IPS-18a (cell line): ENCODE measurements around the gene PHF19.

ENCODE experiments used
- H3K27ac ChIP-seq: one replicate; pipeline ENCODE4 v1.5.1; 2013; ENCODE audit warnings: low read length
- H3K27me3 ChIP-seq: one replicate; pipeline ENCODE4 v1.6.1; 2013; ENCODE audit warnings: mild to moderate bottlenecking, low read length; ENCODE audit not compliant: control insufficient read depth, insufficient read depth
- H3K36me3 ChIP-seq: one replicate; pipeline ENCODE4 v1.6.1; 2013; ENCODE audit warnings: low read depth, low read length; ENCODE audit not compliant: control insufficient read depth
- H3K4me1 ChIP-seq: one replicate; pipeline ENCODE4 v1.6.1; 2013; ENCODE audit warnings: low read depth, low read length; ENCODE audit not compliant: control insufficient read depth
- H3K4me3 ChIP-seq: one replicate; pipeline ENCODE4 v1.5.1; 2013; ENCODE audit warnings: low read length
- H3K9ac ChIP-seq: one replicate; pipeline ENCODE4 v1.6.1; 2013; ENCODE audit warnings: mild to moderate bottlenecking, low read length, moderate library complexity
- H3K9me3 ChIP-seq: one replicate; pipeline ENCODE4 v1.6.1; 2013; ENCODE audit warnings: low read depth, low read length; ENCODE audit not compliant: control insufficient read depth

The PHF19 gene

DNA sequence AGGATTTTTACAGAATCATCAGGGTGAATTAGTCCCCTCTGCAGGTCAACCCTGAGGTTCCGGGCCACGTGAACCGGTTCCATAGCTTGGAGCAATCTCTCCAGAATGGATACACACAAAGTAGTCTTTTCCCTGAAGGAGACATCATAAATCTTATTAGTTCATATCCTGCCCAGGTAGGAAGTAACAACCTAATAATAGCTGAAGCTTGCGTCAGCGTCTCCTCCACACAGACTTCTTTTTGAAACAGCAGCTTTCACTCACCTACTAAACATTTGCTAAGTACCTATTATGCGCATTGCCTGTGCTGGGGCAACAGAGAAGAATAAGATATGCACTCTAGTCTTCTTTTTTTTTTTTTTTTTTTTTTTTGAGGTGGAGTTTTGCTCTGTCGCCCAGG, 43.7 kb downstream of the PHF19 start:
- H3K27me3 ChIP-seq, result no peaks in the 10 kb centered on the region
- H3K9ac ChIP-seq, result no peak overlapping the region
- H3K27ac ChIP-seq, result no peak overlapping the region
- H3K4me3 ChIP-seq, result no peak overlapping the region
- H3K36me3 ChIP-seq, result peaks cover 47% of the 10 kb centered on the region
- no peaks in the 10 kb centered on the region for H3K9me3 ChIP-seq
- no peaks in the 10 kb centered on the region for H3K4me1 ChIP-seq

DNA sequence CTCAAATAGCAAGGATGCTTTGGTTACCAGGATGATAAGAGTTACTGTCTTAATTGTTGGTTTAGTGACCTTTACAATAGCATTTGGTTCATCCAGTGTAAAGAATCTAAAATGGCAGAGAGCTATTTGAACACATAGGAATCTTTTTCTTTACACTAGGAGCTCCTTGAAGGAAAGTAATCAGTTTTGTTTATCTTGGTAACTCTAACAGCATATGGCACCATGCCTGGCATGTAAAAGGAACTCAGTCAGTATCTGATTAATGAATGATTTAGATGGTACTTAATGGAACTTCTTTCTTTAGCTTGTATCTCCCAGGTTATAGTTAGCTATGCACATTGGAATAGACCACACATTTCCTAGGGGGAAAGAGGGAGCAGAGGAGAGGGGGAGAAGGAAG, 44.2 kb downstream of the PHF19 start:
- H3K27ac ChIP-seq, result no peak overlapping the region
- H3K4me3 ChIP-seq, result no peak overlapping the region
- no peaks in the 10 kb centered on the region for H3K27me3 ChIP-seq
- H3K9ac ChIP-seq, result no peak overlapping the region
- no peaks in the 10 kb centered on the region for H3K4me1 ChIP-seq
- H3K36me3 ChIP-seq, result peaks cover 47% of the 10 kb centered on the region
- H3K9me3 ChIP-seq, result no peaks in the 10 kb centered on the region

DNA sequence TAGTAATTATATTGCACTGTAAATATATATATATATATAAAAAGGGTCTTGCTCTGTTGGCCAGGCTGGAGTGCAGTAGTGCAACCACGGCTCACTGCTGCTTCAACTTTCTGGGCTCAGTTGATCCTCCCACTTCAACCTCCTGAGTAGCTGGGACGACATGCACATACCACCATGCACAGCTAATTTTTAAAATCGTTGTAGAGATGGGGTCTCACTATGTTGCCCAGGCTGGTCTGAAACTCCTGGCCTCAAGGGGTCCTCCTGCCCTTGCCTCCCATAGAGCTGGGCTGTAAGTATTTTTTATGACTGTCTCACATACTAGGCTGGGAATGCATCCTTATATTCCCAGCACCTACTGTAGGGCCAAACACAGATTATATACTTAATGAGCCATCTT, 46.1 kb downstream of the PHF19 start:
- Histone ChIP-seq H3K27me3 (no peaks in the 10 kb centered on the region), H3K27ac (no peak overlapping the region), H3K36me3 (peaks cover 62% of the 10 kb centered on the region), H3K9ac (no peak overlapping the region), H3K9me3 (no peaks in the 10 kb centered on the region), H3K4me1 (no peaks in the 10 kb centered on the region), H3K4me3 (no peak overlapping the region)

DNA sequence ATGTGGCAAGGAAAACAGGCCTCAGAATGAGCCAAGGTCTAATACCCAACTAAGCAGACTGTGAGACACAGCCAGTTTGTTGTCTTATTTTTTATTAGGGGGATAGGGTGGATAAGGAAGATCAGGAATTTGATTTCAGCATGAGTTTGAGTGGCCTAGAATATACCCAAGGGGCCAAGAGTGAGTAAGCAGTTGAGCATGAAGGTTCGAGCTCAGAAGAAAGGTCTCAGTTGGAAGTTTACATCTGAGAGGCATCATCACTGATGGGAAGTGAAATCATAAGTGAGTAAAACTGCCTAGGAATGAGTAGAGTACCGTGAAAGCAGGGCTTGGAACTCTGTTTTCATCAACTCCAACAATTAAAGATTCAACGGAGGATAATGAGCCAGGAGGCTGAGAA, 46.8 kb downstream of the PHF19 start:
- no peak overlapping the region for H3K27ac ChIP-seq
- peaks cover 61% of the 10 kb centered on the region for H3K36me3 ChIP-seq

DNA sequence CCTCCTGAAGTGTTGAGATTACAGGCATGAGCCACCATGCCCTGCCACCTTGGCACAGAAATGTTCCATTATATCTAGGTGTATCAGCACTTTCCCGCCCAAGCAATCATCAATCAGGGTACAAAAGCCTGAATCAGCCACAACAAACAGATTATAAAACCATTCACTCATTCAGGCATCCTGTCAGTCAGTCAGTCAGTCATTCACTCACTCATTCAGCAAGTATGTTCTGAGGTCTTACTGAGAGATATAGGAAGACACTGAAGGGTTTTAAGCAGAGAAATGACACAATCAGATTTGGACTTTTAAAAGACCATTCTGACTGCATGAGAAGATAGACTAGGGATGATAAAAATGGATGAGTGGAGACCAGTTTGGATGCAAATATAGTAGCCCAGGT, 47.3 kb downstream of the PHF19 start:
- H3K4me1 ChIP-seq, result no peaks in the 10 kb centered on the region
- peaks cover 57% of the 10 kb centered on the region for H3K36me3 ChIP-seq
- no peak overlapping the region for H3K4me3 ChIP-seq
- no peak overlapping the region for H3K9ac ChIP-seq
- no peaks in the 10 kb centered on the region for H3K27me3 ChIP-seq
- no peaks in the 10 kb centered on the region for H3K9me3 ChIP-seq
- H3K27ac ChIP-seq, result no peak overlapping the region

More for the DNA sequence above, 46.8 kb downstream of the PHF19 start:
- Histone ChIP-seq H3K27me3 (no peaks in the 10 kb centered on the region), H3K4me1 (no peaks in the 10 kb centered on the region), H3K4me3 (no peak overlapping the region), H3K9ac (no peak overlapping the region), H3K9me3 (no peaks in the 10 kb centered on the region)

DNA sequence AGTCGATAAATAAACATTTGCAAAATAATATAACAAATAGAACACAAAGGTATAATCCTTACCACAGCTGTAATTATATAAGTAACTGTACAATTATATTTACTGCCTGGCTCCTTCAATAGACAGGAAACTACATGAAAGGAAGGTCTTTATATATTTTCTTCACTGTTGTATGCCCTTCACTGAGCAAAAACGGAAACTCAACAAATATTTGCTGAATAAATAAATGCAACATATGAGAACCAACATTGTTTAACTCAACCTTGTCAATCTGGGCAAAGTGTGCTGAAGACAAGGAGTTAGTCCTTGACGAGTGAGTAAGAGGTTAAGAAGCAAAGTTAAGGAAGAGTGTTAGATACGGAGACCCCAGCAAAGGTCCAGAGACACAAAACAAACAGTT, 56.9 kb downstream of the PHF19 start:
- H3K27me3 ChIP-seq, result no peaks in the 10 kb centered on the region
- H3K27ac ChIP-seq, result no peak overlapping the region
- H3K4me3 ChIP-seq, result no peak overlapping the region
- no peaks in the 10 kb centered on the region for H3K9me3 ChIP-seq
- H3K36me3 ChIP-seq, result peaks cover 65% of the 10 kb centered on the region
- H3K4me1 ChIP-seq, result no peaks in the 10 kb centered on the region
- H3K9ac ChIP-seq, result no peak overlapping the region

DNA sequence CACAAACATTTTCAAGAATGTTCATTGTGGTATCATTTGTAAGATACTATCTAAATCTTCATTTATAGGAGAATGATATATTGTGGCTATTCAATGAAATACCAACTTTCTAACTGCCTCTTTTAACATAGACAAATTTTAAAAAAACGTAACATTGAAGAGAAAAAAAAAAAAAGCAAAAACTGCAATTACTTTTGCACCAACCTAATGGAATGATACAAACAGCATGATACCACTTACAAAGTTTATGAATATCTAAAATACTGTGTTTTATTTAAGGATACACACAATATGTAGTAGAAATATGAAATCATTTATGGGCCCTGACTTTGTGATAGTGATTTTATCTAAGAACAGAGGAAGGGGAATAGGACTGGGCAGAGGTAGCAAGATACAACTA, 58.4 kb downstream of the PHF19 start:
- Histone ChIP-seq H3K27me3 (no peaks in the 10 kb centered on the region), H3K4me3 (no peak overlapping the region), H3K27ac (no peak overlapping the region), H3K4me1 (no peaks in the 10 kb centered on the region), H3K9ac (no peak overlapping the region), H3K36me3 (peaks cover 57% of the 10 kb centered on the region), H3K9me3 (no peaks in the 10 kb centered on the region)

DNA sequence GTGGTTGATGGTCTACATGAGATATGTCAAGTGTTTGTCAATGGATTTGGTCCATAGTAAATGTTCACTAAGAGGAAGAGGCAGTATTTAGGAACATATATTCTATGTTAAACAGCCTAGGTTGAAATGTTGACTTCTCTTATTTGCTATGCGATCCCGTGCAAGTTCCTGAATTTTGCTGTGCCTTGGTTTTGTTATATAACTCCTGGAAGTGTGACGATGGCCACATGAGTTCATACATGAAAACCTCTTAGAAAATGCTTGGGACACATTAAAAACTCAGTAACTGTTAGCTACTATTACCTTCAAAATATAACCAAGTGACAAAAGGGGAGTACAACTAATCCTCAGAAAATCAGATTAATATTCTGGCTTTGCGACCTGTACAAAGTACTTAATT, 61.9 kb downstream of the PHF19 start:
- H3K36me3 ChIP-seq, result peaks cover 37% of the 10 kb centered on the region
- no peak overlapping the region for H3K4me3 ChIP-seq
- H3K9ac ChIP-seq, result no peak overlapping the region
- H3K27ac ChIP-seq, result no peak overlapping the region
- H3K27me3 ChIP-seq, result no peaks in the 10 kb centered on the region
- no peaks in the 10 kb centered on the region for H3K4me1 ChIP-seq
- no peaks in the 10 kb centered on the region for H3K9me3 ChIP-seq

DNA sequence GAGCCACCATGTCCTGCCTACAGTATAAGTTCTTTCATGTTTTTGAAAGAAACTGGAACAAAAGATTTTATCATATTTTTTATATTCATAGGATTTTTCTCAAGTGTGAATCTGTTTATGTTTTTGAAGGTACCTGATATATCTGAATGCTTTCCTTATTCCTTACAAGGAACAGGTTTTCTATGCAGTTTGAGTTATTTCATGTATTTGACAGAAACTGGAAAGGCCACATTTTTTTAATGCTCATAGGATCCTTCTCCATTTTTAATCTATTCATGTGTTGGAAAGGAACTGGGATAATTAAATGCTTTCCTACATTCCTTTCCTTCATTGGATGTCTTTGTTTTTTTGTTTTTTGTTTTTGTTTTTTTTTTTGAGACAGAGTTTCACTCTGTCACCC, 68.1 kb downstream of the PHF19 start:
- H3K4me1 ChIP-seq, result no peaks in the 10 kb centered on the region
- H3K9ac ChIP-seq, result no peak overlapping the region
- no peak overlapping the region for H3K4me3 ChIP-seq
- no peaks in the 10 kb centered on the region for H3K27me3 ChIP-seq
- no peak overlapping the region for H3K27ac ChIP-seq
- H3K9me3 ChIP-seq, result peaks cover 5% of the 10 kb centered on the region
- no peaks in the 10 kb centered on the region for H3K36me3 ChIP-seq

DNA sequence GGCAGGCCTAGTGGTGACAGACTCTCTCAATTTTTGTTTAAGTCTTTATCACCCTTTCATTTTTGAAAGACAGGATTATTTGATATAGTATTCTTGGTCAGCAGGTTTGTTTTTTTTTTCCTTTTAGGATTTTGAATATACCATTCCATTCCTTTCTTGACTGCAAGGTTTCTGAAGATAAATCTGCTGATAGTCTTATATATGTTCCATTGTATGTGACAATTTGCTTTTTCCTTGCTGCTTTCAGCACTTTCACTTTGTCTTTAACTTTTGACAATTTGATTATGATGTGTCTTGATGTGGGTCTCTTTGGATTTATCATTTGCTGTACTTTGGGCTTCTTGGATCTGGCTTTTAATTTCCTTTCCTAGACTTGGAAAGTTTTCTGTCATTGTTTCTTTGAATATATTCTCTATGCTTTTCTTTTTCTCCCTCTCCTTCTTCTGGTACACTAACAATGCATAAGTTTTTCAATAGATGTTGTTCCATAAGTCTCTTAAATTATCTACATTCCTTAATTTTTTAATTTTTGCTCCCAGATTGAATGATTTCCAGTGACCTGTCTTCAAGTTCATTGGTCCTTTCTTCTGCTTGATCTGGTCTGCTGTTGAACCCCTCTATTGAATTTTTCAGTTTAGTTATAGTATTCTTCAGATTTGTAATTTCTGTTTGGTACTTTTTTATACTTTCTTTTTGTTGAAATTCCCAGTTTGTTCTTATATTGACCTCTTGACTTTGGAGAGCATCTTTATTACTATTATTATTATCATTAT, 69.2 kb downstream of the PHF19 start:
- Histone ChIP-seq H3K4me1 (no peaks in the 10 kb centered on the region), H3K9me3 (peaks cover 5% of the 10 kb centered on the region), H3K36me3 (no peaks in the 10 kb centered on the region), H3K27ac (no peak overlapping the region), H3K4me3 (no peak overlapping the region), H3K27me3 (no peaks in the 10 kb centered on the region), H3K9ac (no peak overlapping the region)
